ENCODE measurements around the gene ERN2.

- TF ChIP-seq, protein P1, sequence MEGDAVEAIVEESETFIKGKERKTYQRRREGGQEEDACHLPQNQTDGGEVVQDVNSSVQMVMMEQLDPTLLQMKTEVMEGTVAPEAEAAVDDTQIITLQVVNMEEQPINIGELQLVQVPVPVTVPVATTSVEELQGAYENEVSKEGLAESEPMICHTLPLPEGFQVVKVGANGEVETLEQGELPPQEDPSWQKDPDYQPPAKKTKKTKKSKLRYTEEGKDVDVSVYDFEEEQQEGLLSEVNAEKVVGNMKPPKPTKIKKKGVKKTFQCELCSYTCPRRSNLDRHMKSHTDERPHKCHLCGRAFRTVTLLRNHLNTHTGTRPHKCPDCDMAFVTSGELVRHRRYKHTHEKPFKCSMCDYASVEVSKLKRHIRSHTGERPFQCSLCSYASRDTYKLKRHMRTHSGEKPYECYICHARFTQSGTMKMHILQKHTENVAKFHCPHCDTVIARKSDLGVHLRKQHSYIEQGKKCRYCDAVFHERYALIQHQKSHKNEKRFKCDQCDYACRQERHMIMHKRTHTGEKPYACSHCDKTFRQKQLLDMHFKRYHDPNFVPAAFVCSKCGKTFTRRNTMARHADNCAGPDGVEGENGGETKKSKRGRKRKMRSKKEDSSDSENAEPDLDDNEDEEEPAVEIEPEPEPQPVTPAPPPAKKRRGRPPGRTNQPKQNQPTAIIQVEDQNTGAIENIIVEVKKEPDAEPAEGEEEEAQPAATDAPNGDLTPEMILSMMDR (IDR thresholded peaks at IDR 0.05; ENCODE audit: insufficient read depth, low read length) = no peak
- TF ChIP-seq GABPA (IDR thresholded peaks at IDR 0.05; ENCODE audit: low read depth) (no peak), POLR2AphosphoS5 (IDR thresholded peaks at IDR 0.05; ENCODE audit: low read depth) (no peak)
- TF ChIP-seq, protein P2, sequence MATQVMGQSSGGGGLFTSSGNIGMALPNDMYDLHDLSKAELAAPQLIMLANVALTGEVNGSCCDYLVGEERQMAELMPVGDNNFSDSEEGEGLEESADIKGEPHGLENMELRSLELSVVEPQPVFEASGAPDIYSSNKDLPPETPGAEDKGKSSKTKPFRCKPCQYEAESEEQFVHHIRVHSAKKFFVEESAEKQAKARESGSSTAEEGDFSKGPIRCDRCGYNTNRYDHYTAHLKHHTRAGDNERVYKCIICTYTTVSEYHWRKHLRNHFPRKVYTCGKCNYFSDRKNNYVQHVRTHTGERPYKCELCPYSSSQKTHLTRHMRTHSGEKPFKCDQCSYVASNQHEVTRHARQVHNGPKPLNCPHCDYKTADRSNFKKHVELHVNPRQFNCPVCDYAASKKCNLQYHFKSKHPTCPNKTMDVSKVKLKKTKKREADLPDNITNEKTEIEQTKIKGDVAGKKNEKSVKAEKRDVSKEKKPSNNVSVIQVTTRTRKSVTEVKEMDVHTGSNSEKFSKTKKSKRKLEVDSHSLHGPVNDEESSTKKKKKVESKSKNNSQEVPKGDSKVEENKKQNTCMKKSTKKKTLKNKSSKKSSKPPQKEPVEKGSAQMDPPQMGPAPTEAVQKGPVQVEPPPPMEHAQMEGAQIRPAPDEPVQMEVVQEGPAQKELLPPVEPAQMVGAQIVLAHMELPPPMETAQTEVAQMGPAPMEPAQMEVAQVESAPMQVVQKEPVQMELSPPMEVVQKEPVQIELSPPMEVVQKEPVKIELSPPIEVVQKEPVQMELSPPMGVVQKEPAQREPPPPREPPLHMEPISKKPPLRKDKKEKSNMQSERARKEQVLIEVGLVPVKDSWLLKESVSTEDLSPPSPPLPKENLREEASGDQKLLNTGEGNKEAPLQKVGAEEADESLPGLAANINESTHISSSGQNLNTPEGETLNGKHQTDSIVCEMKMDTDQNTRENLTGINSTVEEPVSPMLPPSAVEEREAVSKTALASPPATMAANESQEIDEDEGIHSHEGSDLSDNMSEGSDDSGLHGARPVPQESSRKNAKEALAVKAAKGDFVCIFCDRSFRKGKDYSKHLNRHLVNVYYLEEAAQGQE (IDR thresholded peaks at IDR 0.05; ENCODE audit: insufficient replicate concordance, low read depth) = no peak
These were observed 29.7 kb upstream of the ERN2 start for GRCh38 chr16:23742766-23743165.

Measured in HL-60 (cell line).